WTC11 (cell line): ENCODE measurements around the gene CHD3. TPM values are rescaled to one million over a fixed set of nuclear protein-coding genes. Genes with fewer than 3 reads are reported as not detected.

ENCODE experiments used
- ATAC-seq: fragments of 200-7000 bp; cut with Tn5 transposase; 2 replicates; pipeline ENCODE4 v1.10.0; 2021; ENCODE audit warnings: mild to moderate bottlenecking, moderate library complexity
- CTCF ChIA-PET: fragments of 300-600 bp; sonication (Branson Sonifier 250); formaldehyde crosslinking; loops from one replicate; lab custom pipeline; 2021; ENCODE audit warnings: antibody characterized with exemption; lab: Charles Lee
- POLR2A ChIA-PET: fragments of 350-600 bp; sonication (Branson Sonifier 250); formaldehyde crosslinking; loops from one replicate; lab custom pipeline; 2021; ENCODE audit warnings: antibody characterized with exemption; lab: Charles Lee
- DNase-seq: peaks from one replicate; pipeline ENCODE4 v3.0.0; 2021; ENCODE audit warnings: low spot score
- H3K27ac Mint-ChIP-seq: 2 replicates; pipeline ENCODE4 v1.8.0; 2021; ENCODE audit warnings: mixed read lengths
- H3K27me3 Mint-ChIP-seq: 2 replicates; pipeline ENCODE4 v1.8.0; 2021; ENCODE audit warnings: low read depth, mild to moderate bottlenecking, moderate library complexity, mixed read lengths
- H3K36me3 Mint-ChIP-seq: 2 replicates; pipeline ENCODE4 v1.8.0; 2021; ENCODE audit warnings: mixed read lengths
- H3K4me1 Mint-ChIP-seq: 2 replicates; pipeline ENCODE4 v1.8.0; 2022; ENCODE audit warnings: mixed read lengths
- H3K4me3 Mint-ChIP-seq: 2 replicates; pipeline ENCODE4 v1.8.0; 2021; ENCODE audit warnings: mild to moderate bottlenecking, moderate library complexity, mixed read lengths
- H3K9me3 Mint-ChIP-seq: 2 replicates; pipeline ENCODE4 v1.8.0; 2021; ENCODE audit warnings: mixed read lengths
- FOXP1 ChIP-seq: sonication (generic); formaldehyde crosslinking; IDR thresholded peaks from 2 replicates; pipeline ENCODE4 v1.8.0; 2022; ENCODE audit warnings: missing genetic modification reagents, mild to moderate bottlenecking, moderate library complexity, borderline replicate concordance
- GABPB1 ChIP-seq: sonication (generic); formaldehyde crosslinking; IDR thresholded peaks from 2 replicates; pipeline ENCODE4 v1.8.1; 2023; ENCODE audit warnings: mild to moderate bottlenecking, missing genetic modification reagents
- GRHL2 ChIP-seq: fragments of 250-450 bp; sonication (Bioruptor Pico); IDR thresholded peaks from 2 replicates; pipeline ENCODE4 v1.8.0; 2022; ENCODE audit warnings: mild to moderate bottlenecking, moderate library complexity; ENCODE audit not compliant: insufficient replicate concordance, severe bottlenecking
- JAZF1 ChIP-seq: fragments of 250-450 bp; sonication (Bioruptor Pico); IDR thresholded peaks from 2 replicates; pipeline ENCODE4 v1.9.0; 2021; ENCODE audit warnings: moderate library complexity, mild to moderate bottlenecking, inconsistent platforms
- NFE2L1 ChIP-seq: sonication (generic); formaldehyde crosslinking; IDR thresholded peaks from 2 replicates; pipeline ENCODE4 v1.8.1; 2023; ENCODE audit warnings: missing genetic modification reagents
- OVOL2 ChIP-seq: fragments of 250-450 bp; sonication (Bioruptor Pico); IDR thresholded peaks from 2 replicates; pipeline ENCODE4 v1.9.0; 2021; ENCODE audit warnings: mild to moderate bottlenecking, borderline replicate concordance
- ZNF232 ChIP-seq: sonication (generic); formaldehyde crosslinking; IDR thresholded peaks from 2 replicates; pipeline ENCODE4 v1.8.0; 2022; ENCODE audit warnings: mild to moderate bottlenecking, missing genetic modification reagents
- ZNF317 ChIP-seq: sonication (generic); formaldehyde crosslinking; IDR thresholded peaks from 2 replicates; pipeline ENCODE4 v1.8.1; 2023; ENCODE audit warnings: low read depth, mild to moderate bottlenecking, moderate library complexity, missing genetic modification reagents, borderline replicate concordance
- ZNF416 ChIP-seq: fragments of 250-450 bp; sonication (Bioruptor Pico); IDR thresholded peaks from 2 replicates; pipeline ENCODE4 v1.9.0; 2021; ENCODE audit warnings: mild to moderate bottlenecking, inconsistent platforms
- ZNF671 ChIP-seq: fragments of 250-450 bp; sonication (Bioruptor Pico); IDR thresholded peaks from 2 replicates; pipeline ENCODE4 v1.8.0; 2021; ENCODE audit warnings: mild to moderate bottlenecking
- total RNA-seq: library from RNA; stranded (reverse); gene quantifications from 3 replicates; pipeline ENCODE4 v1.2.3, GENCODE V29; 2021
- TF ChIP-seq, protein P1 (sequence below): sonication (generic); formaldehyde crosslinking; IDR thresholded peaks from 2 replicates; pipeline ENCODE4 v1.8.0; 2022; ENCODE audit warnings: mild to moderate bottlenecking, missing genetic modification reagents
- TF ChIP-seq, protein P2 (sequence below): sonication (generic); formaldehyde crosslinking; IDR thresholded peaks from 2 replicates; pipeline ENCODE4 v1.8.0; 2023; ENCODE audit warnings: mild to moderate bottlenecking, missing genetic modification reagents
- TF ChIP-seq, protein P3 (sequence below): fragments of 250-450 bp; sonication (Bioruptor Pico); IDR thresholded peaks from 2 replicates; pipeline ENCODE4 v1.8.0; 2021; ENCODE audit warnings: mild to moderate bottlenecking
- TF ChIP-seq, protein P4 (sequence below): sonication (generic); formaldehyde crosslinking; IDR thresholded peaks from 2 replicates; pipeline ENCODE4 v1.8.0; 2022; ENCODE audit warnings: mild to moderate bottlenecking, missing genetic modification reagents
- TF ChIP-seq, protein P5 (sequence below): sonication (generic); formaldehyde crosslinking; IDR thresholded peaks from 2 replicates; pipeline ENCODE4 v1.8.0; 2022; ENCODE audit warnings: missing genetic modification reagents
- TF ChIP-seq, protein P6 (sequence below): sonication (generic); formaldehyde crosslinking; conservative IDR thresholded peaks from 2 replicates; pipeline ENCODE4 v1.8.1; 2023; ENCODE audit warnings: mild to moderate bottlenecking, low read depth, missing genetic modification reagents, moderate library complexity
- TF ChIP-seq, protein P7 (sequence below): sonication (generic); formaldehyde crosslinking; IDR thresholded peaks from 2 replicates; pipeline ENCODE4 v1.8.1; 2022; ENCODE audit warnings: missing genetic modification reagents, borderline replicate concordance
- TF ChIP-seq, protein P8 (sequence below): sonication (generic); formaldehyde crosslinking; IDR thresholded peaks from 2 replicates; pipeline ENCODE4 v1.8.1; 2022; ENCODE audit warnings: mild to moderate bottlenecking, moderate library complexity, missing genetic modification reagents

The CHD3 gene
- total RNA-seq, 1 experiment from 2014 or later: 39.5 TPM

DNA sequence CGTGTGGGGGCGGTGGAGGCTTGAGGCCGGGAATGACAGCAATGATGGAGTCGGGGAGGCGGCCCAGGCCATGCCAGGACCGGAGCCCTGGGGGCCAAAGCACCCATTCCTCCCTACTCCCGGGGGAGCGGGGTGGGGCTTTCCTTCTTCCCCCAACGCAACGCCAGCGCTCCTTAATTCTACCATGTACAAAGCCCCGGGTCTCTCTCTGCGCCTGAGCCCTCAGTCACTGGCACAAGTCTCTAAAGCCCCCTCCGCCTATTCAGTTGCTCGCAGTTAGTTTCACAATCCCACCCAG lies 27.7 kb downstream of the CHD3 start (continued):
- TF ChIP-seq, protein P1, sequence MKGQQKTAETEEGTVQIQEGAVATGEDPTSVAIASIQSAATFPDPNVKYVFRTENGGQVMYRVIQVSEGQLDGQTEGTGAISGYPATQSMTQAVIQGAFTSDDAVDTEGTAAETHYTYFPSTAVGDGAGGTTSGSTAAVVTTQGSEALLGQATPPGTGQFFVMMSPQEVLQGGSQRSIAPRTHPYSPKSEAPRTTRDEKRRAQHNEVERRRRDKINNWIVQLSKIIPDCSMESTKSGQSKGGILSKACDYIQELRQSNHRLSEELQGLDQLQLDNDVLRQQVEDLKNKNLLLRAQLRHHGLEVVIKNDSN: 0 out of 2 replicates have a peak, but pooled peaks have one; percentile 7
- TF ChIP-seq, protein P2, sequence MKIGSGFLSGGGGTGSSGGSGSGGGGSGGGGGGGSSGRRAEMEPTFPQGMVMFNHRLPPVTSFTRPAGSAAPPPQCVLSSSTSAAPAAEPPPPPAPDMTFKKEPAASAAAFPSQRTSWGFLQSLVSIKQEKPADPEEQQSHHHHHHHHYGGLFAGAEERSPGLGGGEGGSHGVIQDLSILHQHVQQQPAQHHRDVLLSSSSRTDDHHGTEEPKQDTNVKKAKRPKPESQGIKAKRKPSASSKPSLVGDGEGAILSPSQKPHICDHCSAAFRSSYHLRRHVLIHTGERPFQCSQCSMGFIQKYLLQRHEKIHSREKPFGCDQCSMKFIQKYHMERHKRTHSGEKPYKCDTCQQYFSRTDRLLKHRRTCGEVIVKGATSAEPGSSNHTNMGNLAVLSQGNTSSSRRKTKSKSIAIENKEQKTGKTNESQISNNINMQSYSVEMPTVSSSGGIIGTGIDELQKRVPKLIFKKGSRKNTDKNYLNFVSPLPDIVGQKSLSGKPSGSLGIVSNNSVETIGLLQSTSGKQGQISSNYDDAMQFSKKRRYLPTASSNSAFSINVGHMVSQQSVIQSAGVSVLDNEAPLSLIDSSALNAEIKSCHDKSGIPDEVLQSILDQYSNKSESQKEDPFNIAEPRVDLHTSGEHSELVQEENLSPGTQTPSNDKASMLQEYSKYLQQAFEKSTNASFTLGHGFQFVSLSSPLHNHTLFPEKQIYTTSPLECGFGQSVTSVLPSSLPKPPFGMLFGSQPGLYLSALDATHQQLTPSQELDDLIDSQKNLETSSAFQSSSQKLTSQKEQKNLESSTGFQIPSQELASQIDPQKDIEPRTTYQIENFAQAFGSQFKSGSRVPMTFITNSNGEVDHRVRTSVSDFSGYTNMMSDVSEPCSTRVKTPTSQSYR (CRISPR knock-in tag): peak; percentile 70; the same call in 1 of the 2 replicates
- TF ChIP-seq ZNF232 (CRISPR knock-in tag) (0 out of 2 replicates have a peak, but pooled peaks have one; percentile 0), OVOL2 (CRISPR knock-in tag) (no peak)

DNA sequence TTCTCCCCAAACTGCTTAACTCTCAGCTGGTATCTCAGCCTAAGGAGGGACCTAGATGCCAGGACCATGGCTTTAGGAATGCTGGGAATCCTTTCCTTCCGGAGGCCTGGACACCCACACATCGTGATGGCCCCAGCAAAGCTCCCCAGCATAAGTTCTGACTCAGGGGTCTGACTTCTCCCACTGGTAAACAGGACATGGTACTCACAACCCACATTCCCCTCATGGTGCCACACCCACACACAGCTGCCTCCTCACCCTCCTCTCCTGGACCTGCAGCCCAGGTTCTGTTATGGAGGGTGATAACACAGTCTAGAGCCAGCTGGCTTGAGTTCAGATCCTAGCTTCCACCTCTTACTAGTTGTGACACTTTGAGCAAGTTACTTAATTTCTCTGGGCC lies 28.2 kb downstream of the CHD3 start:
- CTCF ChIA-PET: interaction anchor here (1.0 to 6.3 kb wide), 7 partner anchors 73 to 140 kb away, joined by 3 to 53 read pairs (median 11); no protein-coding TSS in a partner anchor
- Mint-ChIP-seq H3K9me3 (0 out of 2 replicates have a peak, but pooled peaks cover 3% of the 10 kb centered on the region), H3K4me3 (peak overlapping the region; percentile 62), H3K27me3 (peaks cover 80% of the 10 kb centered on the region), H3K27ac (no peak overlapping the region), H3K4me1 (peaks cover 14% of the 10 kb centered on the region), H3K36me3 (no peaks in the 10 kb centered on the region)
- DNase-seq (no peak), ATAC-seq (no peak)
- POLR2A ChIA-PET: no interaction called here
- TF ChIP-seq, protein P3, sequence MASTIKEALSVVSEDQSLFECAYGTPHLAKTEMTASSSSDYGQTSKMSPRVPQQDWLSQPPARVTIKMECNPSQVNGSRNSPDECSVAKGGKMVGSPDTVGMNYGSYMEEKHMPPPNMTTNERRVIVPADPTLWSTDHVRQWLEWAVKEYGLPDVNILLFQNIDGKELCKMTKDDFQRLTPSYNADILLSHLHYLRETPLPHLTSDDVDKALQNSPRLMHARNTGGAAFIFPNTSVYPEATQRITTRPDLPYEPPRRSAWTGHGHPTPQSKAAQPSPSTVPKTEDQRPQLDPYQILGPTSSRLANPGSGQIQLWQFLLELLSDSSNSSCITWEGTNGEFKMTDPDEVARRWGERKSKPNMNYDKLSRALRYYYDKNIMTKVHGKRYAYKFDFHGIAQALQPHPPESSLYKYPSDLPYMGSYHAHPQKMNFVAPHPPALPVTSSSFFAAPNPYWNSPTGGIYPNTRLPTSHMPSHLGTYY (CRISPR knock-in tag): no peak
- no peak for TF ChIP-seq ZNF317
- TF ChIP-seq GABPB1 (CRISPR knock-in tag): no peak
- no peak for TF ChIP-seq NFE2L1 (CRISPR knock-in tag)
- TF ChIP-seq, protein P4, sequence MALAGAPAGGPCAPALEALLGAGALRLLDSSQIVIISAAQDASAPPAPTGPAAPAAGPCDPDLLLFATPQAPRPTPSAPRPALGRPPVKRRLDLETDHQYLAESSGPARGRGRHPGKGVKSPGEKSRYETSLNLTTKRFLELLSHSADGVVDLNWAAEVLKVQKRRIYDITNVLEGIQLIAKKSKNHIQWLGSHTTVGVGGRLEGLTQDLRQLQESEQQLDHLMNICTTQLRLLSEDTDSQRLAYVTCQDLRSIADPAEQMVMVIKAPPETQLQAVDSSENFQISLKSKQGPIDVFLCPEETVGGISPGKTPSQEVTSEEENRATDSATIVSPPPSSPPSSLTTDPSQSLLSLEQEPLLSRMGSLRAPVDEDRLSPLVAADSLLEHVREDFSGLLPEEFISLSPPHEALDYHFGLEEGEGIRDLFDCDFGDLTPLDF (CRISPR knock-in tag): no peak
- TF ChIP-seq ZNF416 (CRISPR knock-in tag): no peak
- no peak for TF ChIP-seq JAZF1
- no peak for TF ChIP-seq ZNF671
- TF ChIP-seq, protein P5, sequence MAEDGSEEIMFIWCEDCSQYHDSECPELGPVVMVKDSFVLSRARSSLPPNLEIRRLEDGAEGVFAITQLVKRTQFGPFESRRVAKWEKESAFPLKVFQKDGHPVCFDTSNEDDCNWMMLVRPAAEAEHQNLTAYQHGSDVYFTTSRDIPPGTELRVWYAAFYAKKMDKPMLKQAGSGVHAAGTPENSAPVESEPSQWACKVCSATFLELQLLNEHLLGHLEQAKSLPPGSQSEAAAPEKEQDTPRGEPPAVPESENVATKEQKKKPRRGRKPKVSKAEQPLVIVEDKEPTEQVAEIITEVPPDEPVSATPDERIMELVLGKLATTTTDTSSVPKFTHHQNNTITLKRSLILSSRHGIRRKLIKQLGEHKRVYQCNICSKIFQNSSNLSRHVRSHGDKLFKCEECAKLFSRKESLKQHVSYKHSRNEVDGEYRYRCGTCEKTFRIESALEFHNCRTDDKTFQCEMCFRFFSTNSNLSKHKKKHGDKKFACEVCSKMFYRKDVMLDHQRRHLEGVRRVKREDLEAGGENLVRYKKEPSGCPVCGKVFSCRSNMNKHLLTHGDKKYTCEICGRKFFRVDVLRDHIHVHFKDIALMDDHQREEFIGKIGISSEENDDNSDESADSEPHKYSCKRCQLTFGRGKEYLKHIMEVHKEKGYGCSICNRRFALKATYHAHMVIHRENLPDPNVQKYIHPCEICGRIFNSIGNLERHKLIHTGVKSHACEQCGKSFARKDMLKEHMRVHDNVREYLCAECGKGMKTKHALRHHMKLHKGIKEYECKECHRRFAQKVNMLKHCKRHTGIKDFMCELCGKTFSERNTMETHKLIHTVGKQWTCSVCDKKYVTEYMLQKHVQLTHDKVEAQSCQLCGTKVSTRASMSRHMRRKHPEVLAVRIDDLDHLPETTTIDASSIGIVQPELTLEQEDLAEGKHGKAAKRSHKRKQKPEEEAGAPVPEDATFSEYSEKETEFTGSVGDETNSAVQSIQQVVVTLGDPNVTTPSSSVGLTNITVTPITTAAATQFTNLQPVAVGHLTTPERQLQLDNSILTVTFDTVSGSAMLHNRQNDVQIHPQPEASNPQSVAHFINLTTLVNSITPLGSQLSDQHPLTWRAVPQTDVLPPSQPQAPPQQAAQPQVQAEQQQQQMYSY: no peak
- TF ChIP-seq FOXP1 (CRISPR knock-in tag): no peak
- TF ChIP-seq, protein P6, sequence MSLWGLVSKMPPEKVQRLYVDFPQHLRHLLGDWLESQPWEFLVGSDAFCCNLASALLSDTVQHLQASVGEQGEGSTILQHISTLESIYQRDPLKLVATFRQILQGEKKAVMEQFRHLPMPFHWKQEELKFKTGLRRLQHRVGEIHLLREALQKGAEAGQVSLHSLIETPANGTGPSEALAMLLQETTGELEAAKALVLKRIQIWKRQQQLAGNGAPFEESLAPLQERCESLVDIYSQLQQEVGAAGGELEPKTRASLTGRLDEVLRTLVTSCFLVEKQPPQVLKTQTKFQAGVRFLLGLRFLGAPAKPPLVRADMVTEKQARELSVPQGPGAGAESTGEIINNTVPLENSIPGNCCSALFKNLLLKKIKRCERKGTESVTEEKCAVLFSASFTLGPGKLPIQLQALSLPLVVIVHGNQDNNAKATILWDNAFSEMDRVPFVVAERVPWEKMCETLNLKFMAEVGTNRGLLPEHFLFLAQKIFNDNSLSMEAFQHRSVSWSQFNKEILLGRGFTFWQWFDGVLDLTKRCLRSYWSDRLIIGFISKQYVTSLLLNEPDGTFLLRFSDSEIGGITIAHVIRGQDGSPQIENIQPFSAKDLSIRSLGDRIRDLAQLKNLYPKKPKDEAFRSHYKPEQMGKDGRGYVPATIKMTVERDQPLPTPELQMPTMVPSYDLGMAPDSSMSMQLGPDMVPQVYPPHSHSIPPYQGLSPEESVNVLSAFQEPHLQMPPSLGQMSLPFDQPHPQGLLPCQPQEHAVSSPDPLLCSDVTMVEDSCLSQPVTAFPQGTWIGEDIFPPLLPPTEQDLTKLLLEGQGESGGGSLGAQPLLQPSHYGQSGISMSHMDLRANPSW (CRISPR knock-in tag): no peak
- TF ChIP-seq, protein P7, sequence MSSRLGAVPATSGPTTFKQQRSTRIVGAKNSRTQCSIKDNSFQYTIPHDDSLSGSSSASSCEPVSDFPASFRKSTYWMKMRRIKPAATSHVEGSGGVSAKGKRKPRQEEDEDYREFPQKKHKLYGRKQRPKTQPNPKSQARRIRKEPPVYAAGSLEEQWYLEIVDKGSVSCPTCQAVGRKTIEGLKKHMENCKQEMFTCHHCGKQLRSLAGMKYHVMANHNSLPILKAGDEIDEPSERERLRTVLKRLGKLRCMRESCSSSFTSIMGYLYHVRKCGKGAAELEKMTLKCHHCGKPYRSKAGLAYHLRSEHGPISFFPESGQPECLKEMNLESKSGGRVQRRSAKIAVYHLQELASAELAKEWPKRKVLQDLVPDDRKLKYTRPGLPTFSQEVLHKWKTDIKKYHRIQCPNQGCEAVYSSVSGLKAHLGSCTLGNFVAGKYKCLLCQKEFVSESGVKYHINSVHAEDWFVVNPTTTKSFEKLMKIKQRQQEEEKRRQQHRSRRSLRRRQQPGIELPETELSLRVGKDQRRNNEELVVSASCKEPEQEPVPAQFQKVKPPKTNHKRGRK (CRISPR knock-in tag): no peak
- TF ChIP-seq, protein P8, sequence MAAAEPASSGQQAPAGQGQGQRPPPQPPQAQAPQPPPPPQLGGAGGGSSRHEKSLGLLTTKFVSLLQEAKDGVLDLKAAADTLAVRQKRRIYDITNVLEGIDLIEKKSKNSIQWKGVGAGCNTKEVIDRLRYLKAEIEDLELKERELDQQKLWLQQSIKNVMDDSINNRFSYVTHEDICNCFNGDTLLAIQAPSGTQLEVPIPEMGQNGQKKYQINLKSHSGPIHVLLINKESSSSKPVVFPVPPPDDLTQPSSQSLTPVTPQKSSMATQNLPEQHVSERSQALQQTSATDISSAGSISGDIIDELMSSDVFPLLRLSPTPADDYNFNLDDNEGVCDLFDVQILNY (CRISPR knock-in tag): no peak
- TF ChIP-seq, protein P1: no peak
- no peak for TF ChIP-seq GRHL2 (CRISPR knock-in tag)
